GM18909 (cell line): ENCODE measurements around the gene ATF6B.

Experiments
- ATAC-seq: cut with Tn5 transposase; IDR thresholded peaks from one replicate; pipeline ENCODE4 v1.9.1; 2021; ENCODE audit warnings: mild to moderate bottlenecking; ENCODE audit not compliant: unreplicated experiment, poor library complexity

Gene ATF6B

GRCh38 chr6:32127717-32128592 lies at the start of gene ATF6B:
ATF6B (minus strand) TSS chr6:32128246; CDS start chr6:32128207, 39 bp downstream.
- ATAC-seq, result peak; percentile 87

- ATAC-seq, result peak; percentile 1
These were observed 49.2 kb upstream of the ATF6B start for GRCh38 chr6:32177183-32177787.

GRCh38 chr6:32176476-32177182 lies 48.6 kb upstream of the ATF6B start:
- ATAC-seq, result no peak

- ATAC-seq, result peak; percentile 40
These were observed 47.8 kb upstream of the ATF6B start, which contains the start of gene AGPAT1 for GRCh38 chr6:32175711-32176475. AGPAT1 (minus strand) TSS chr6:32176084; CDS start chr6:32171496, 4,588 bp downstream.

- no peak for ATAC-seq
These were observed 47.3 kb upstream of the ATF6B start for GRCh38 chr6:32175322-32175710.

GRCh38 chr6:32174416-32174815 lies 46.4 kb upstream of the ATF6B start:
- no peak for ATAC-seq

GRCh38 chr6:32173051-32173727 lies 45.1 kb upstream of the ATF6B start:
- no peak for ATAC-seq

- ATAC-seq, result no peak
These were observed 43.2 kb upstream of the ATF6B start for GRCh38 chr6:32171234-32171633.

- ATAC-seq, result no peak
These were observed 42.2 kb upstream of the ATF6B start for GRCh38 chr6:32170294-32170693.

GRCh38 chr6:32168807-32169591 lies 41.0 kb upstream of the ATF6B start:
- ATAC-seq, result no peak

GRCh38 chr6:32168350-32168749 lies 40.3 kb upstream of the ATF6B start:
- ATAC-seq, result no peak

- no peak for ATAC-seq
These were observed 39.8 kb upstream of the ATF6B start for GRCh38 chr6:32167761-32168262.

- no peak for ATAC-seq
These were observed 39.2 kb upstream of the ATF6B start for GRCh38 chr6:32167154-32167760.

- ATAC-seq, result no peak
These were observed 38.5 kb upstream of the ATF6B start for GRCh38 chr6:32166411-32167061.

GRCh38 chr6:32164295-32164694 lies 36.2 kb upstream of the ATF6B start, which contains the start of gene EGFL8:
EGFL8 (plus strand) TSS chr6:32164595; CDS start chr6:32166166, 1,571 bp downstream.
- ATAC-seq, result no peak

GRCh38 chr6:32163559-32164258 lies 35.7 kb upstream of the ATF6B start:
- ATAC-seq, result no peak

- ATAC-seq, result no peak
These were observed 30.0 kb upstream of the ATF6B start for GRCh38 chr6:32158052-32158451.
